ENCODE data around the gene SEC31B.

Gene SEC31B

GRCh38 chr10:100519311-100520051, at the start of gene SEC31B:
SEC31B (minus strand) TSS chr10:100519861; CDS start chr10:100516952, 2,909 bp downstream.
- Histone ChIP-seq H3K4me3 (ENCODE audit: low read depth, low read length) (peak within 1 kb of the TSS; percentile 65), H3K27ac (ENCODE audit: low read depth, low read length) (peak within 1 kb of the TSS; percentile 35; the same call in 1 of the 2 replicates), H3K36me3 (ENCODE audit: insufficient read depth, low read length) (no peaks in the 10 kb centered on the region)

GRCh38 chr10:100568912-100569311, 49.3 kb upstream of the SEC31B start:
- Histone ChIP-seq H3K79me2 (ENCODE audit: control insufficient read depth, insufficient read depth, low read length, unreplicated experiment) (no peaks in the 10 kb centered on the region), H3K27ac (ENCODE audit: low read depth, low read length) (no peak overlapping the region), H3K27me3 (ENCODE audit: insufficient read depth, low read length) (peaks cover 83% of the 10 kb centered on the region), H3K4me1 (ENCODE audit: control insufficient read depth, insufficient read depth, low read length, unreplicated experiment) (no peaks in the 10 kb centered on the region), H3K36me3 (ENCODE audit: insufficient read depth, low read length) (no peaks in the 10 kb centered on the region), H3K4me3 (ENCODE audit: low read depth, low read length) (no peak overlapping the region), H2AFZ (ENCODE audit: low read length, unreplicated experiment) (no peak overlapping the region)

More at GRCh38 chr10:100519311-100520051, at the start of gene SEC31B:
- no peaks in the 10 kb centered on the region for H3K27me3 ChIP-seq (ENCODE audit: insufficient read depth, low read length)
- H3K79me2 ChIP-seq (ENCODE audit: control insufficient read depth, insufficient read depth, low read length, unreplicated experiment) = no peaks in the 10 kb centered on the region
- H3K4me1 ChIP-seq (ENCODE audit: control insufficient read depth, insufficient read depth, low read length, unreplicated experiment) = peaks cover 33% of the 10 kb centered on the region
- H2AFZ ChIP-seq (ENCODE audit: low read length, unreplicated experiment) = no peak within 1 kb of the TSS

- H3K27me3 ChIP-seq (ENCODE audit: insufficient read depth, low read length) = peaks cover 78% of the 10 kb centered on the region
- H3K79me2 ChIP-seq (ENCODE audit: control insufficient read depth, insufficient read depth, low read length, unreplicated experiment) = no peaks in the 10 kb centered on the region
- H2AFZ ChIP-seq (ENCODE audit: low read length, unreplicated experiment) = no peak overlapping the region
- H3K27ac ChIP-seq (ENCODE audit: low read depth, low read length) = no peak overlapping the region
- H3K36me3 ChIP-seq (ENCODE audit: insufficient read depth, low read length) = no peaks in the 10 kb centered on the region
- no peak overlapping the region for H3K4me3 ChIP-seq (ENCODE audit: low read depth, low read length)
- no peaks in the 10 kb centered on the region for H3K4me1 ChIP-seq (ENCODE audit: control insufficient read depth, insufficient read depth, low read length, unreplicated experiment)
Observed at GRCh38 chr10:100567826-100568225, 48.2 kb upstream of the SEC31B start.

- H3K36me3 ChIP-seq (ENCODE audit: insufficient read depth, low read length) = no peaks in the 10 kb centered on the region
- H3K27ac ChIP-seq (ENCODE audit: low read depth, low read length) = no peak overlapping the region
- H3K79me2 ChIP-seq (ENCODE audit: control insufficient read depth, insufficient read depth, low read length, unreplicated experiment) = no peaks in the 10 kb centered on the region
- H3K27me3 ChIP-seq (ENCODE audit: insufficient read depth, low read length) = peaks cover 74% of the 10 kb centered on the region
- no peaks in the 10 kb centered on the region for H3K4me1 ChIP-seq (ENCODE audit: control insufficient read depth, insufficient read depth, low read length, unreplicated experiment)
- no peak overlapping the region for H2AFZ ChIP-seq (ENCODE audit: low read length, unreplicated experiment)
- no peak overlapping the region for H3K4me3 ChIP-seq (ENCODE audit: low read depth, low read length)
Observed at GRCh38 chr10:100567249-100567648, 47.6 kb upstream of the SEC31B start.

- Histone ChIP-seq H3K27me3 (ENCODE audit: insufficient read depth, low read length) (peaks cover 70% of the 10 kb centered on the region), H3K4me3 (ENCODE audit: low read depth, low read length) (no peak overlapping the region), H3K27ac (ENCODE audit: low read depth, low read length) (no peak overlapping the region)
Observed at GRCh38 chr10:100566561-100566960, 46.9 kb upstream of the SEC31B start.

GRCh38 chr10:100565206-100565985, 45.7 kb upstream of the SEC31B start:
- H3K36me3 ChIP-seq (ENCODE audit: insufficient read depth, low read length) = no peaks in the 10 kb centered on the region
- no peaks in the 10 kb centered on the region for H3K4me1 ChIP-seq (ENCODE audit: control insufficient read depth, insufficient read depth, low read length, unreplicated experiment)
- no peak overlapping the region for H2AFZ ChIP-seq (ENCODE audit: low read length, unreplicated experiment)
- no peak overlapping the region for H3K4me3 ChIP-seq (ENCODE audit: low read depth, low read length)
- no peak overlapping the region for H3K27ac ChIP-seq (ENCODE audit: low read depth, low read length)
- peaks cover 58% of the 10 kb centered on the region for H3K27me3 ChIP-seq (ENCODE audit: insufficient read depth, low read length)
- no peaks in the 10 kb centered on the region for H3K79me2 ChIP-seq (ENCODE audit: control insufficient read depth, insufficient read depth, low read length, unreplicated experiment)

More at GRCh38 chr10:100566561-100566960, 46.9 kb upstream of the SEC31B start:
- Histone ChIP-seq H2AFZ (ENCODE audit: low read length, unreplicated experiment) (no peak overlapping the region), H3K79me2 (ENCODE audit: control insufficient read depth, insufficient read depth, low read length, unreplicated experiment) (no peaks in the 10 kb centered on the region), H3K4me1 (ENCODE audit: control insufficient read depth, insufficient read depth, low read length, unreplicated experiment) (no peaks in the 10 kb centered on the region), H3K36me3 (ENCODE audit: insufficient read depth, low read length) (no peaks in the 10 kb centered on the region)

- no peak overlapping the region for H3K27ac ChIP-seq (ENCODE audit: low read depth, low read length)
- H2AFZ ChIP-seq (ENCODE audit: low read length, unreplicated experiment) = no peak overlapping the region
- no peaks in the 10 kb centered on the region for H3K79me2 ChIP-seq (ENCODE audit: control insufficient read depth, insufficient read depth, low read length, unreplicated experiment)
- peak overlapping the region; percentile 8 for H3K4me3 ChIP-seq (ENCODE audit: low read depth, low read length)
- H3K4me1 ChIP-seq (ENCODE audit: control insufficient read depth, insufficient read depth, low read length, unreplicated experiment) = no peaks in the 10 kb centered on the region
- H3K36me3 ChIP-seq (ENCODE audit: insufficient read depth, low read length) = no peaks in the 10 kb centered on the region
- H3K27me3 ChIP-seq (ENCODE audit: insufficient read depth, low read length) = peaks cover 26% of the 10 kb centered on the region
Observed at GRCh38 chr10:100562008-100562672, 42.5 kb upstream of the SEC31B start.

- no peaks in the 10 kb centered on the region for H3K79me2 ChIP-seq (ENCODE audit: control insufficient read depth, insufficient read depth, low read length, unreplicated experiment)
- H3K27me3 ChIP-seq (ENCODE audit: insufficient read depth, low read length) = peaks cover 15% of the 10 kb centered on the region
- no peaks in the 10 kb centered on the region for H3K36me3 ChIP-seq (ENCODE audit: insufficient read depth, low read length)
- no peak overlapping the region for H2AFZ ChIP-seq (ENCODE audit: low read length, unreplicated experiment)
- no peak overlapping the region for H3K27ac ChIP-seq (ENCODE audit: low read depth, low read length)
- no peaks in the 10 kb centered on the region for H3K4me1 ChIP-seq (ENCODE audit: control insufficient read depth, insufficient read depth, low read length, unreplicated experiment)
- no peak overlapping the region for H3K4me3 ChIP-seq (ENCODE audit: low read depth, low read length)
Observed at GRCh38 chr10:100561005-100561404, 41.3 kb upstream of the SEC31B start.

- no peak overlapping the region for H3K4me3 ChIP-seq (ENCODE audit: low read depth, low read length)
- H3K27ac ChIP-seq (ENCODE audit: low read depth, low read length) = no peak overlapping the region
- H3K79me2 ChIP-seq (ENCODE audit: control insufficient read depth, insufficient read depth, low read length, unreplicated experiment) = no peaks in the 10 kb centered on the region
- no peak overlapping the region for H2AFZ ChIP-seq (ENCODE audit: low read length, unreplicated experiment)
- peaks cover 8% of the 10 kb centered on the region for H3K27me3 ChIP-seq (ENCODE audit: insufficient read depth, low read length)
- H3K4me1 ChIP-seq (ENCODE audit: control insufficient read depth, insufficient read depth, low read length, unreplicated experiment) = no peaks in the 10 kb centered on the region
- no peaks in the 10 kb centered on the region for H3K36me3 ChIP-seq (ENCODE audit: insufficient read depth, low read length)
Observed at GRCh38 chr10:100560248-100560647, 40.6 kb upstream of the SEC31B start.

- no peaks in the 10 kb centered on the region for H3K79me2 ChIP-seq (ENCODE audit: control insufficient read depth, insufficient read depth, low read length, unreplicated experiment)
Observed at GRCh38 chr10:100554902-100555301, 35.2 kb upstream of the SEC31B start.

More at GRCh38 chr10:100554902-100555301, 35.2 kb upstream of the SEC31B start:
- no peaks in the 10 kb centered on the region for H3K4me1 ChIP-seq (ENCODE audit: control insufficient read depth, insufficient read depth, low read length, unreplicated experiment)
- H2AFZ ChIP-seq (ENCODE audit: low read length, unreplicated experiment) = no peak overlapping the region
- no peaks in the 10 kb centered on the region for H3K27me3 ChIP-seq (ENCODE audit: insufficient read depth, low read length)
- H3K4me3 ChIP-seq (ENCODE audit: low read depth, low read length) = no peak overlapping the region
- H3K36me3 ChIP-seq (ENCODE audit: insufficient read depth, low read length) = peaks cover 6% of the 10 kb centered on the region; the same call in 1 of the 2 replicates
- H3K27ac ChIP-seq (ENCODE audit: low read depth, low read length) = no peak overlapping the region
